Dedifferentiated amniotic fluid mesenchymal stem cell (primary cell): ENCODE data around the gene GDI1.
A peak's percentile ranks its signal among the peaks of the same experiment; 100 is the strongest.

Experiments
- DNase-seq: peaks from one replicate; pipeline ENCODE4 v3.0.0-alpha.2; 2016; ENCODE audit errors: extremely low spot score

The GDI1 gene

DNA sequence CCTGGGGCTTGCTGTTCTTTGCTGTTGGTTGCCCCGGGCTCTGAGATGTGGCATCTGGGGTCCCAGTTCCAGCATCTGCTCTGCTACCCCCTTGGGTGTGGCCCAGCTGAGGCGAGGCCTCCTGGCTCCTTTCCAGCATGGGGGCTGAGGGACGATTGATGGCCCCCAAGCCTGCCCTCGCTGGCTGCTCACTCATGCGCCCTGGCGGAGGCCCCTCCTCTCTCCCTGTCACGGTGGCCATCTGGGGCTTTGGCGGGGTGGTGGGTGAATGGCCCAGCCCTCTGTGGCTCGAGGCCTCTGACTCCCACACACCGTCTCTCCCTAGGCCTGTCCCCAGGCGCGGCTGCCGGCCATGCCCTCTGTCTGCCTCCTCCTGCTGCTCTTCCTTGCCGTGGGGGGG lies 22.9 kb downstream of the GDI1 start:
- no peak for DNase-seq

DNA sequence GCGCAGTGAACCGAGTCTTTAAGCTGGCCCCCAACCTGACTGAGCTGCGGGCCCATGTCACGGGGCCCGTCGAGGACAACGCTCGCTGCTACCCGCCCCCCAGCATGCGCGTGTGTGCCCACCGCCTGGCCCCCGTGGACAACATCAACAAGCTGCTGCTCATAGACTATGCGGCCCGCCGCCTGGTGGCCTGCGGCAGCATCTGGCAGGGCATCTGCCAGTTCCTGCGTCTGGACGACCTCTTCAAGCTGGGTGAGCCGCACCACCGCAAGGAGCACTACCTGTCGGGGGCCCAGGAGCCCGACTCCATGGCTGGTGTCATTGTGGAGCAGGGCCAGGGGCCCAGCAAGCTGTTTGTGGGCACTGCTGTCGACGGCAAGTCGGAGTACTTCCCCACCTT lies 23.4 kb downstream of the GDI1 start:
- no peak for DNase-seq

DNA sequence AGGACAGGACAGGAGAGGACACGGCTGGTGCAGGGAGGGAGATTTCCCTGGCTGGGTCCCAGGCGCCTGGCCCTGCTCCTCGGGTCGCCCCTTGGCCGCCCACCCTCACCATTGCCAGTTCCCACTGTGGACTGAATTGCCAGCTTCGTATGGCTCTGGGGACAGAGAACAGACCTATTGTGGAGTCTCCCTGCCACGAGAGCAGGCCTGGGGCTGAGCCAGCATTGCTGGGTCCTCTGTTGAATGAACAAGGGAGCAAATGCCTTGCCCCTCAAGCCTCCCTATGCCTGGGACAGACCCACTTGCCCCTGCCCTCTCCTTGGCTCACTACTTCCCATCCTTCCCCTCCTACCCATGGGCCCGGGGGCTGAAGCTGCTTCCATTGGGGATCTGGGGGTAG lies 25.4 kb downstream of the GDI1 start:
- DNase-seq: no peak

DNA sequence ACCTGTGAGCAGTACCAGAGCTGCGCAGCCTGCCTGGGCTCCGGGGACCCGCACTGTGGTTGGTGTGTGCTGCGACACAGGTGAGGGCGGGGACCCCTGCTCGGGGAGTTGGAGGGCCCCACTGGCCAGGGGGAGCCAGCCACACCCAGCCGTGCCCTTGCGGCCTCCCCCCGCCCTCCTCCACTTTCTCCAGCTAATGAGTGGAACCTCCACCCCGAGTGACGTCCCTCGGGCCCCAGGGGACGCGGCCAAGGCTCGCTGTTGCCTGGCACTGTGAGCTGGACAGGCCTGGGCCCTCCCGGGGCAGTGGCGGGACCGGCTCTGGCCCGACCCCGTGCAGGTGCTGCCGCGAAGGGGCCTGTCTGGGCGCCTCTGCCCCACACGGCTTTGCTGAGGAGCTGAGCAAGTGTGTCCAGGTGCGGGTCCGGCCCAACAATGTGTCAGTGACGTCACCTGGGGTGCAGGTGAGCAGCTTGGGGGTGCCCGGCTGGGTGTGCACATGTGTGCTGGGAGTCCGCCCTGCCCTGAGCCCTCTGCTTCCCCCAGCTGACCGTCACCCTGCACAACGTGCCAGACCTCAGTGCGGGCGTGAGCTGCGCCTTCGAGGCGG lies 26.8 kb downstream of the GDI1 start:
- no peak for DNase-seq

DNA sequence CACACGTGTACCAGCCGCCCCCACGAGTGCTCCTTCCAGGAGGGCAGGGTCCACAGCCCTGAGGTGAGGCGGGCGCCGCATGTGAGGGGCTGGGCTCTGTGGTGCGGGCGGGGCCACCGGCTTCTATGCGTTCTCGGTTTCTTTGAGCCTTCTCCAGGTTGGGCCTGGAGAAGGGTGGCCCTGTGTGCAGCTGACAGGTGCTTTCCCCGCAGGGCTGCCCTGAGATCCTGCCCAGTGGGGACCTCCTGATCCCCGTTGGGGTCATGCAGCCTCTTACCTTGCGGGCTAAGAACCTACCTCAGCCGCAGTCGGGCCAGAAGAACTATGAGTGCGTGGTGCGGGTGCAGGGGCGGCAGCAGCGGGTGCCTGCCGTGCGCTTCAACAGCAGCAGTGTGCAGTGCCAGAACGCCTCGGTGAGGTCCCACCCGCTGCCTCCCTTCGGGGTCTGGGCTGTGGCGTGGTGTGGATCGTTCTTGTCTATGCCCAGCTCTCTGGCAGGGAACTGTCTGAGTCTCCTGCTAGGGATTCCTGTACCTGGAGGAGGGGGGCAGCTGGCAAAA lies 27.9 kb downstream of the GDI1 start:
- DNase-seq: no peak

DNA sequence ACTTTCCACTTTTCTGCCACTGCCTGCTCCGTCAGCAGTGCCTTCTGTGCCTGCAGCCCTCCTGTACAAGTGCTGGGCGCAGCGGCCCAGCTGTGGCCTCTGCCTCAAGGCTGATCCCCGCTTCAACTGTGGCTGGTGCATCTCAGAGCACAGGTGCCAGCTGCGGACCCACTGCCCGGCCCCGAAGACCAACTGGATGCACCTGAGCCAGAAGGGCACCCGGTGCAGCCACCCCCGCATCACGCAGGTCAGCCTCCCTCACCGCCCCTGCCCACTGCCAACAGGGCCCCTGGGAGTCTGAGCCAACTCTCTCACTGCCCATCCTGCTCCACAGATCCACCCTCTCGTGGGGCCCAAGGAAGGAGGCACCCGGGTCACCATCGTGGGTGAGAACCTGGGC lies 28.6 kb downstream of the GDI1 start:
- DNase-seq: no peak

DNA sequence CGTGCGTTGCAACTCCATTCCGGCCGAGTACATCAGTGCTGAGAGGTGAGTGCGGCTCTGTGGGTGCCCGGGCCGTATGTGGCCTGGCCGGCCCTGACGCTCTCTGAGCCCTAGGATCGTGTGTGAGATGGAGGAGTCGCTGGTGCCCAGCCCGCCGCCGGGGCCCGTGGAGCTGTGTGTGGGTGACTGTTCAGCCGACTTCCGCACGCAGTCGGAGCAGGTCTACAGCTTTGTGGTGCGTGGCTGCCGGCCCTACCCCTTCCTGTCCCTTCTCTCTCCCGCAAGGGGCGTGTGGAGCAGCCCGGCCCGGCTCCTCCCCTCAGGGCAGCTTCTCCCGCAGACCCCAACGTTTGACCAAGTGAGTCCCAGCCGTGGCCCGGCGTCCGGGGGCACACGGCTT lies 29.1 kb downstream of the GDI1 start:
- DNase-seq: no peak

DNA sequence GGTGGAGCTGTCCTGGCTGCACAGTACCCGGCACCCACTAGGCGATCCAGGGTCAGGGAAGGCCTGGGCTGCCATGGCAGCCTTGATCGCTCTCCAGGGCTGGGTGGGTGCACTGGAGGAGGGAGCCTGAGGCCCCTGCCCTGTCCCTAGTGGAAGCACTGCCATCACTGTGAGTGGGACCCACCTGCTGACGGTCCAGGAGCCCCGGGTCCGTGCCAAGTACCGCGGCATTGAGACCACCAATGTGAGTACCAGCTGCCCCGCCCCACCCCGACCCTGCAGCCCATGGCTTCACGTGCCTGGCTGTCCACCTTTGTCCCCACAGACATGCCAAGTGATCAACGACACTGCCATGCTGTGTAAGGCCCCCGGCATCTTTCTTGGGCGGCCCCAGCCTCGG lies 30.0 kb downstream of the GDI1 start:
- no peak for DNase-seq

DNA sequence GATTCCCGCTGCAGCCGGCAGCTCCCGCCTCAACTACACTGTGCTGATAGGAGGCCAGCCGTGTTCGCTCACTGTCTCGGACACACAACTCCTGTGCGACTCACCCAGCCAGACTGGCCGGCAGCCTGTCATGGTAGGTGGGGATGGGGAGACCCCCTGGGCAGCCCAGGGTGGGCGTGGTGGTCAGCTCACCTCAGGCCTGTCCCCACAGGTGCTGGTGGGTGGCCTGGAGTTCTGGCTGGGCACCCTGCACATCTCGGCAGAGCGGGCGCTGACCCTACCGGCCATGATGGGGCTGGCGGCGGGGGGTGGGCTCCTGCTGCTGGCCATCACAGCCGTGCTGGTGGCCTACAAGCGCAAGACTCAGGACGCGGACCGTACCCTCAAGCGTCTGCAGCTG lies 30.6 kb downstream of the GDI1 start:
- DNase-seq: no peak

DNA sequence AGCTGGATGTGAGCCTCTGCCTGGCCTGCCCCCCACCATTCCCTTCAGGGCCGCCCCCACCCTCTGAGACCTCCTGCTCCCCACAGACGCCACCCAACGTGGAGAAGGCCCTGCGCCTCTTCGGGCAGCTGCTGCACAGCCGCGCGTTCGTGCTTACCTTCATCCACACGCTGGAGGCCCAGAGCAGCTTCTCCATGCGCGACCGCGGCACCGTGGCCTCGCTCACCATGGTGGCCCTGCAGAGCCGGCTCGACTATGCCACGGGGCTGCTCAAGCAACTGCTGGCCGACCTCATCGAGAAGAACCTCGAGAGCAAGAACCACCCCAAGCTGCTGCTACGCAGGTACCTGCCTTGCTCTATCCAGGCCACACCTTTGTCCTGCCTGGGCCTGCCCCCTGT lies 31.3 kb downstream of the GDI1 start:
- no peak for DNase-seq

DNA sequence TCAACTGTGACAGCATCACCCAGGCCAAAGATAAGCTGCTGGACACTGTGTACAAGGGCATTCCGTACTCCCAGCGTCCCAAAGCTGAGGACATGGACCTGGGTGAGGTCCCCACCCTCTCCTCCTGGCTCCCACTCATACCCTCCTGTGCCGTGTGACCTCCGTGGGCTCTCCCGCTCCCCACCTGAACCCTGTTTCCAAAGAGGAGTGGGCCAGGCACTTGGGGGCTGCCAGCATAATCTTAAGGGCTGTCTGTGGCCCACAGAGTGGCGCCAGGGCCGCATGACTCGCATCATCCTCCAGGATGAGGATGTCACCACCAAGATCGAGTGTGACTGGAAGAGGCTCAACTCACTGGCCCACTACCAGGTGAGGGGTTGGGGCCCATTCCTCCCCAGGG lies 32.2 kb downstream of the GDI1 start:
- no peak for DNase-seq

DNA sequence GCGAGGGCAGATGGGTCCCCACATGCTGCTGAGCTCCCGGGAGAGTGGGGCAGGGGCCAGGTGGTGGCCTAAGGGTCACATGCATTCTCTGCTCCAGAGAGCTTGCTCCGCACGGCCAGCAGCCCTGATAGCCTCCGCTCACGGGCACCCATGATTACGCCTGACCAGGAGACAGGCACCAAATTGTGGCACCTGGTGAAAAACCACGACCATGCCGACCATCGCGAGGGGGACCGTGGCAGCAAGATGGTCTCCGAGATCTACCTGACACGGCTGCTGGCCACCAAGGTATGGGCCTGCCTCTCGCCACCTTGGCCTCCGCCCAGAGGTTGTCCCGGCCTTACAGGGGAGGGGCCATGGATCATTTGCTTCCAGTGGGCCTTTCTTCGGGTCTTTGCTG lies 32.9 kb downstream of the GDI1 start:
- no peak for DNase-seq

DNA sequence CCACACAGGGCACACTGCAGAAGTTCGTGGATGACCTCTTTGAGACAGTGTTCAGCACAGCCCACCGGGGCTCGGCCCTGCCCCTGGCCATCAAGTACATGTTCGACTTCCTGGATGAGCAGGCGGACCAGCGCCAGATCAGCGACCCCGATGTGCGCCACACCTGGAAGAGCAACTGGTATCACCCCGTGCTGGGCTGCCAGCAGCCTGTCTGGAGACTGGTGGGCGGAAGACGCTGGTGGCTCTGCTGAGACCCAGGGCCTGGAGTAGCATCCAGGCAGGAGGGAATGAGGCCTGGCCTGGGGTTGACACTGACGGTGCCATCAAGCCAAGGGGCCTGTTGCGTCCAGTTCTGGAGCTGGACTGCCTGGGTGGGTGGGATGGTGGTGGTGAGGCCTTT lies 33.5 kb downstream of the GDI1 start:
- no peak for DNase-seq

DNA sequence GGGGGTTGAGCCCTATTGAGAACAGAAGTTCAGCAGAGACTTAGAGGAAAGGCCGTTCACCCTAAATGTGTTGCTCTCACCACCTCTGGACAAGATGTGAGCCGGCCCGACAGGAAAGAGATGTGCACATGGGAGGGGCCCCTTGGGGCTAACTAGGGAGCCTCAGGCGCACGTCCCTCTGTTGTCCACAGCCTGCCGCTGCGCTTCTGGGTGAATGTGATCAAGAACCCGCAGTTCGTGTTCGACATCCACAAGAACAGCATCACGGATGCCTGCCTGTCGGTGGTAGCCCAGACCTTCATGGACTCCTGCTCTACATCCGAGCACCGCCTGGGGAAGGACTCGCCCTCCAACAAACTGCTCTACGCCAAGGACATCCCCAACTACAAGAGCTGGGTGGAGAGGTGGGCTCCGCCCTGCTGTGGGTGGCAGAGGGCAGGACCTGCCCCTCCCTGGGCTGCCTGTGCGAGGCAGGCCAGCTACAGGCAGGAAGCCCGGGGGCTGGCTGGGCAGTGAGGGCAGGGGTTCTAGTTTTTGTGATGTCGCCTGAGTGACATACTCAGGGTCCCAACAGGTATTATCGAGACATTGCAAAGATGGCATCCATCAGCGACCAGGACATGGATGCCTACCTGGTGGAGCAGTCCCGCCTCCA lies 34.1 kb downstream of the GDI1 start:
- no peak for DNase-seq

DNA sequence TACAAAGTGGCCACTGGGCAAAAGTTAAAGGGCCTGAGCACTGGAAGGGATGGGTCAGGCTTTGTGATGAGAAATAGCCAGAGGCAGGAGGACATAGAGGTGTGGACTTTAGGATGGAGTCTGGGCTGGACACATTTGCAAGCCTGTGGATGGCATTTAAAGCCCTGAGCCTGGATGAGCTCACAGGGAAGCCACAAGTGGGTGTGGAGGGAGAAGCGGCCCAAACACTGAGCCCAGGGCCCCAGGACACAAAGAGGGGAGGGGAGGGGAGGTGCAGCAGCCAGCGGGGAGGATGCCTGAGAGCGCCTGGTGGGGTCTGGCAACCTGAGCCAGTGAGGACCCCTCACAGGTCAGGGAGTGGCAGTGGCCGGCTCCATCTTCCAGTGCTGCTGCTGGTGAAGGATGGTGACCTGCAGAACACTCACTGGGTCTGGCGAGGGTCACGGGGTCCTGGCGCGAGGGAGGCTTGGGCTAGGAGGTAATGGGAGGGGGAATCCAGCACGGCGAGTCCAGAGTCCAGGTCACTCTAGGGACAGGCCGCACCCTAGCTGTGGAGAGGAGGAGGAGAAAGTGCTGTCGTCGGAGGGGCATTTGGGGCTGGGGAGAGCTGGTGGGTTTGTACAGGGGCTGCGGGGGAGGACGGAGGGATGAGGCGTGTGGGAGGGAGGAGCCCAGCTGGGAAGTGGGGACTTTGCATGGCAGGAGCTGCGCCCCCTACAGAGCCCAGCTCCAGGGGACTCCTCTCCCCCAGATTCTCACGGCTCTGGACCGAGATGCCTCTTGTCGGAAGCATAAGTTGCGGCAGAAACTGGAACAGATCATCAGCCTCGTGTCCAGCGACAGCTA lies 35.1 kb downstream of the GDI1 start:
- DNase-seq: no peak

DNA sequence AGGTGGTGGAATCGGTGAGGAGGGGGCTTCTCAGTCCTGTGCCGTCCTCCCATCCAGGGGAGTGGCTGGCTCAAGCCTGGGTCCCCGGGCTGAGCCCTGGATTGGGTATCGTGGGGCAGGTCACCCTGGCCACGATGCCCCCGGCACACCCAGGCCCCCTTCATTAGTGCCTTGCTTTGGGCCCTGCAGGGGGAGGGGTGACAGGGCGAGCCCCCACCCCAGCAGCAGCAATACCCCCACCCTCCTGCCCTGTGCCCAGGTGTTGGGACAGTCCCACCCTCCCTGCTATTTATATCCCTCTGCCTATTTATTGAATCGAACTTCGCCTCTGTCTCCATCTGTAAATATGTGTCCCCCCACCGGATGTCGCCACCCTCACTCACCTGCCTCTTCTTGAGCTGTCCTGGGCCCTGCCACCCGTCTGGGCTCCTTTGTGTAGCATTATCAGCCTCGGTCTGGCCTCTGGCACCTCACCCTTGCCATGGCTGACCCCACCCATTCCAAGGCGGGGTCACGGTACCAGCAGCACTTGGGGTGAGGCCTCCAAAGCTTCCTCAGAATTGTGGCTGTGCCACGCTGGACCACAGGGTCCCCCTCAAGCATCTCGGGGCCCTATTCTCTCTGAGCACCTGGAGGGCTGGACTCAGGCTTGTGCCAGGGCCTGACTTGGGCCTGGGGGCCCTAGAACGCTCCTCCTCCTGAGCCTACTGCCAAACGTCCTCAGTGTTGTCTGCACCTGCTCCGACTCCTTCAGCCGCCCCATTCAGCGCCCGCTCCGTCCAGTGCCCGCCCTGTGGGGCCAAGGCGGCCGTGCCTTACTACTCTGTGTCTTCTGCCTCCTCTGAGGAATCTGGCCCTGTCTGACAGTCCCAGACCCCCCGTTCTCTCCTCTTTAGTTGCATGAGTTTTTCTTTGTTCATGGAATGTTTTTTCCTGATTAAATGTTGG lies 36.0 kb downstream of the GDI1 start:
- DNase-seq: no peak

DNA sequence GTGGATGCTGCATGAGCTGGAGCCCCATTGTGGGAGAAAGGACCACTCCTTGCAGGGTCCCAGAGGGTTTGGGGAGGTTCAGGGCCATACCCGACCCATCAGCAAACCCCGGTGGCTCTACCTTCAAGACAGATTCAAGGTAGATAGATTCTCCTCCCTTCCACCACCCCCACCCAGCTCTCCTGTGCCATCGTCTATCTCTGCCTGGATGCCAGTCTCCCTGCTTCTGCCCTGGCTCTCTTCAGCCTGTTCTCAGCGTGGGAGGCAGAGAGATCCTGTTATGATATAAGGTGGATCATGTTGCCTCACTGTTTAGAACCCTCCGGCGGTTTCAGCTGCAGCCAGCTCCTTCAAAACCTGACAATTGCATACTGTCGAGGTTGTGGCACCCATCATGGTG lies 36.7 kb downstream of the GDI1 start:
- no peak for DNase-seq

DNA sequence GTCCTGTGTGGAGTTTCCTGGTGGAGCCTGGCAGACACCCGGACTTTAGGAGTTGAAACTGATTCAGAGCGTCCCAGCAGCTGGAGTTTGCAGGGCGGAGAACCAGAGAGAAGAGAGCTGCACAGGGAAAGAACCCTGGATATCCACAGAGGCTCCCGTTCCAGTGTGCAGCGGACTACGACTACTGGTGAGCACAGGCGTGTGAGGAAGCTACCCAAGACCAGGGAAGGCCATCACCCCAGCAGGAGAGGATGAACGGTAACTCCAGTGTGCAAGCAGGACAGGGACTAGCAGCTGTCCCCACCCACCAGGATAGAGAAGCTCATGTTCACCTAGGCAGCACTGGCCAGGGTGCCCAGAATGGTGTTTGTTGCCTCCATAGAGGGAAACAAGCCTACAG lies 39.9 kb downstream of the GDI1 start:
- DNase-seq: no peak

DNA sequence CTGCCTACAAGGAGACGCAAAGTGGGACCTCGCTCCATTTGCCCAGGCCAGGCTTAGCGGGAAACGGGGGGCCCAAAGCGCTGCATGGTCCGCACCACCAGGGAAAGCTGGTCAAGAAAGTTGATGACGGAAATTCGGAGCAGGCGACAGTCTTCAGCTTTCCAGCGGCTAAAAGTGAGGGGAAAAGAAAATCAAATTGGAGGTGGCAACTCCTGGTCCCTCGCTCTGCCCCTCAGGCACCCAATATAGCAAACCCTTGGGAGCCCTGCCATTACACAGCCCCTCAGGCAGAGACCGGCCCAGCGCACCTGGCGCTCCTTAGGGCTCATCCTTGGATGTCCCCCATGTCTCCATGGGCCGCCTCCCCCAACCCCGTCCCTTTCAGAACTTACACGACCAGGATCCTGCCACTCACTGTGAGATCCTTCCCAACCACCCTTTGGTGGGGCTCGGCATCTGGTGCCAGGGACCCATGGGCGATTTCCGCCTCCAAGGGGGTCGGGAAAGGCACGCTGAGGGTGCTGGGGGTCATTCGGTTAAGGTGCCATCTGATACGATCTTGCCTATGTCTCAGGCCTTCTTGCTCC lies 41.0 kb downstream of the GDI1 start:
- no peak for DNase-seq

DNA sequence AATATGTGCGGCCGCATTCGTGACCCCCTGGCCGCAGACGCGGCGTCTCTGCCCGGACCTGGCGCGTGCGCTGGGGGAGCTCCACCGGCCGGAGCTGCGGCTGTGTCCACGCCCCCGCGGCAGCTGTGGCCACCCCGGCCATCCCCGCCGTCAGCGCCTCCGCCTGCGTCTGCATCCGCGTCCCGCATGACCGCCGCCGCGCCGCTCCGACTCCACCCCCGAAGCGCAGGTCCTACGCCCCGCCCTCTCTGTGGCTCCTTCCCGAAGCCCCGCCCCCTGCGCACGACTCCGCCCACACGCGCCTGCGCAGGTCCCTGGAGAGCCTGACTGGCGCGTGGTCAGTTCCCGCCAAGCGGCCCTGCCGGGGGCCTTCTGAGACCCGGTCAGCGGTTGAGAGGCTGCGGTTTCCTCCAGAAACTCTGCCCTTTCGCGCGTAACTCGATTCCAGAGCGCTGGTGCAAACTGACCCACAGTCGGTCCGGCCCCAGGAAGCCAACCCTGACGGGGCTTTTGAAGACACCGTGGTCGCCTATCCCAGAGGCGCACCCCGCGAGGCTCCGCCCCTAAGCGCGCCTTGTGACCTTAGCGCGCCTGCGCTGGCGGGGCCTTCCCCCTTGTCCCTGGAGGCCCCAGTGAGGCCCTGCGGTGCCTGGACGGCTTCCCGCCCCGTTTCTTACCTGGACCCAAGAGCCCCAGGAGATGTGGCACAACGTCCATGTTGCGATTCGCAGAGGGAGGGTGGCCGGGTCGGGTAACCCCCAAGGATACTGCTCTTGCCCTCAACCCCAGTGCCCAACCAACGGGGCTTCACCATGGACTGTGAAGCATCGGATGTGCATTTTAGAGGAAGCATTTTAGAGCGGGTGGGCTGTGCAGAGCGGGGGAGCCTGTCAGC lies 42.0 kb downstream of the GDI1 start, which contains the start of gene LAGE3:
Gene LAGE3, minus strand, starts transcription at position 554 of the 895 bp plus-strand sequence. Its CDS starts 366 bp downstream, at position 188.
- peak; percentile 71 for DNase-seq
